Measurements from ENCODE around the gene CROCC2. TPM values are rescaled to one million over a fixed set of nuclear protein-coding genes. Genes with fewer than 3 reads are reported as not detected.

Gene CROCC2
- total RNA-seq, 1 donor from 2014 or later: 0.12 TPM

- ATAC-seq: no peak
Observed at GRCh38 chr2:240905176-240905781, 857 bp upstream of the CROCC2 start.

- peak; percentile 6 for ATAC-seq
Observed at GRCh38 chr2:240906911-240907590, 915 bp downstream of the CROCC2 start.

GRCh38 chr2:240909216-240909974 is 3.3 kb downstream of the CROCC2 start:
- no peak for ATAC-seq

- peak; percentile 27 for ATAC-seq
Observed at GRCh38 chr2:240911641-240912265, 5.6 kb downstream of the CROCC2 start.

- peak; percentile 49 for ATAC-seq
Observed at GRCh38 chr2:240912878-240913809, 7.0 kb downstream of the CROCC2 start.

GRCh38 chr2:240913810-240914644 is 7.9 kb downstream of the CROCC2 start:
- peak; percentile 4 for ATAC-seq

- no peak for ATAC-seq
Observed at GRCh38 chr2:240914645-240915525, 8.7 kb downstream of the CROCC2 start.

GRCh38 chr2:240915526-240916341 is 9.6 kb downstream of the CROCC2 start:
- no peak for ATAC-seq

GRCh38 chr2:240916571-240917008 is 10.5 kb downstream of the CROCC2 start:
- ATAC-seq: peak; percentile 55

- ATAC-seq: no peak
Observed at GRCh38 chr2:240917009-240917683, 11.0 kb downstream of the CROCC2 start.

- ATAC-seq: no peak
Observed at GRCh38 chr2:240917684-240918257, 11.6 kb downstream of the CROCC2 start.

- peak; percentile 45 for ATAC-seq
Observed at GRCh38 chr2:240918258-240919091, 12.3 kb downstream of the CROCC2 start.

- ATAC-seq: no peak
Observed at GRCh38 chr2:240919161-240919781, 13.1 kb downstream of the CROCC2 start.

- no peak for ATAC-seq
Observed at GRCh38 chr2:240919786-240920782, 13.9 kb downstream of the CROCC2 start.

- no peak for ATAC-seq
Observed at GRCh38 chr2:240920783-240921231, 14.7 kb downstream of the CROCC2 start.
